Measurements from ENCODE around the gene RRAD.

RRAD gene

GRCh38 chr16:66933776-66934137 is 8.4 kb upstream of the RRAD start:
- no peak for DNase-seq

GRCh38 chr16:66932076-66932475 is 6.7 kb upstream of the RRAD start:
- no peak for DNase-seq

DNA sequence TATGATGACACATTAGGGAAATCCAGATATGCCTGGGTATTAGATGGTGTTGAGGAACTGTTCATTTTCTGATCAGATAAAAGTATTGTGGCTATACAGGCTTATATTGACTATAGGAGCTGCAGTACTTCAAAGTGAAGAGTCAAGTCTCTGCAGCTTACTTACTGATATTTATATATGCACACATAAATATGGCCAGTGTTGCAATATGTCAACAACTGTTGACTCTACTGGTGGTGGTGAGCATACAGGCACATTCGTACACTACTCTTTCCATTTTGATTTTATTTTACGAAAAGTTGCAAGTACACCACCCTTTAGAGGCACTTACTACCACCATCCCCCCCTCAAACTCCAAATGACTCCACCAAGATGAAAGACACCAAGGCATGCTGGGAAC is 6.3 kb upstream of the RRAD start:
- DNase-seq, result no peak

GRCh38 chr16:66930189-66930588 is 4.9 kb upstream of the RRAD start:
- no peak for DNase-seq

DNA sequence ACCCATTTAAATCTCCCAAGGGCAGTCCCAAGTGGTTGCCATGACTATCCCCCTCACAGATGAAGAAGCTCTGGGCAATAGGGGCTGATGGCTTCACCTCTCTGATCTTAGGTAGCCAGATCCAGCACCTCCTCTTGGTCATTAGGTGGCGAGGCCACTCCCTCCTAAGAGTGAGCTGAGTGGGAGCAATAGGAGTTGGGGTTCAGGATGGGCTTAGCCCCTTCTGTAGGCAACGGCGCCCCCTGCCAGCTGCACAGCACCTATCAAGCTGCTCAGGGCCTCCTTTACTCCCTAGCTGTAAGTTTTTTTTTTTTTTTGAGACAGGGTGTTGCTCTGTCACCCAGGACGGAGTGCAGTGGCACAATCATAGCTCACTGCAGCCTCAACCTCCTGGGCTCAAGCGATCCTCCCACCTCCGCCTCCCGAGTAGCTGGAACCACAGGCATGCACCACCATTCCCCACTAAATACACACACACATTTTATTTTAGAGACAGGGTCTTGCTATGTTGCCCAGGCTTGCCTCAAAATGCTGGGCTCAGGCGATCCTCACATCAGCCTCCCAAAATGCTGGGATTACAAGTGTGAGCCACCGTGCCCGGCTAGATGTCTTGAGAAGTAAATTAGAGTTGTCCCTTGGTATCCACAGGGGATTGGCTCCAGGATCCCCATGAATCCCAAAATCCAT is 3.5 kb upstream of the RRAD start:
- no peak for DNase-seq

DNA sequence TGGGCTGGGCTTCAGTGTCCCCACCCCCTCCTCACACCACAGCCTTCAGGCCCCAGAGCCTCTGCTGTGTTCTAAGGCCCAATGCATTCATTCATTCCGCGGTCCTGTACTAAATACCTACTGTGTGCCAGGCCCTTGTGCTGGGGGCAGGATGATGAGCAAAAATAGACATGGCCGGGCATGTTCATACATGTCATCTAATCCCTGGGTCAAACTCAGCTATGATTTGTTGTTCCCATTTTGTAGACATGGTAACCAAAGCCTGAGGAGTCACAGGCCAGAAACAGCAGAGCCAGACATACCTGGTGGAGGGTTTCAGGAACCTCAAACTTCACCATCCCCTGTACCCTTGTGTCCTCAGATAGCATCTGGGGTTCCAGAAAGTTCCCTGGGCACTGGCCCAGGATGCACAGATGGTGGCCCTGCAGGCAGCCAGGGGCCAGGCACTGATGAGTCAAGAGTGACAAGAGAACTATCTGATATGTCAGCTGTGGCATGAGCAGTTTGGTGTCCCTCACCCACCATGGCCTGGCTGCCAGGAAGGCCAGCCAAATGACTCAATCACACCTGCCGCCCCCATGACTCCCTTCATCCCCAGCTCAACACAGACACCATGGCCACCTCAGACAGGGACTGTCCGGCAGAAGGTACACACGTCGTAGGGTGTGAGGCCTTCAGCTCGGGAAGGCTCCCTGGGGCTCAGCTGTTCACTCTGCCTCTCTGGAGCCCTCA is 2.7 kb upstream of the RRAD start:
- DNase-seq, result no peak

GRCh38 chr16:66926961-66927436 is 1.7 kb upstream of the RRAD start:
- no peak for DNase-seq

DNA sequence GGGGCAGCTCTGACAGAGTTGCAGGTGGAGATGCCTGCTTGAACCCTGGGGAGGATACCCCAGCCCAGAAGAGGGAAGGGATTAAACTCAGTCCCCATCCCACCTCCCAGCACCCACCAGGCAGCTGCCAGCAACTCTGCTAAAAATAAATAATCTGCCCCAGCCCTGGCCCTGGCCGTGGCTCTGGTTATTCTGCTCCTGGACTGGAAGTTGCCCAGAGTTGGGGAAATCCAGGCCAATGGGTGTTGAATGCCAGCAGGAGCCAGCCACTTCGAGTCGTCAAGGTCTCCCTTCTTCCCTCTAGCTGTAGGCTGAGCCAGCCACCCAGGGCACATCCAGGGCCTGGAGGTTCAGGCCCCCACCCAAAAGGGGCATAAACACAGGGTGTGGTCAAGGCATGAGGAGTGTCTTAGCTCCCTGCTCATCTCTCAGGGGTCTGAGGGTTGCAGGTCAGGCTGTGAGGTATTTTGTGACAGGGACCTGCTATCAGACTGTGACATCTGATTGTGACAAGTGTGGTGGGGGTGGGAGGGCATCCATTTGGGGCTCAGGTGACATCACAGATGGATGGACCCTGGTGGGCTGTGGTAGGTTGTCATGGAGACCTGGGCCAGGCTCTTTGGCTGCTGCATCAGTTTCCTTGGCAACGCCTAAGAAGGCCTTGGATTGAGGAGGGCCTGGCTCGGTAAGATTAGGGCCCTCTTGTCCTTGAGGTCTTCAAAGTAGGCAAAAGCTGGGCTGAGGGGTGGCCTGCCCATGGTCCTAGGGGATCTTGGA is 1.0 kb upstream of the RRAD start:
- DNase-seq, result no peak

DNA sequence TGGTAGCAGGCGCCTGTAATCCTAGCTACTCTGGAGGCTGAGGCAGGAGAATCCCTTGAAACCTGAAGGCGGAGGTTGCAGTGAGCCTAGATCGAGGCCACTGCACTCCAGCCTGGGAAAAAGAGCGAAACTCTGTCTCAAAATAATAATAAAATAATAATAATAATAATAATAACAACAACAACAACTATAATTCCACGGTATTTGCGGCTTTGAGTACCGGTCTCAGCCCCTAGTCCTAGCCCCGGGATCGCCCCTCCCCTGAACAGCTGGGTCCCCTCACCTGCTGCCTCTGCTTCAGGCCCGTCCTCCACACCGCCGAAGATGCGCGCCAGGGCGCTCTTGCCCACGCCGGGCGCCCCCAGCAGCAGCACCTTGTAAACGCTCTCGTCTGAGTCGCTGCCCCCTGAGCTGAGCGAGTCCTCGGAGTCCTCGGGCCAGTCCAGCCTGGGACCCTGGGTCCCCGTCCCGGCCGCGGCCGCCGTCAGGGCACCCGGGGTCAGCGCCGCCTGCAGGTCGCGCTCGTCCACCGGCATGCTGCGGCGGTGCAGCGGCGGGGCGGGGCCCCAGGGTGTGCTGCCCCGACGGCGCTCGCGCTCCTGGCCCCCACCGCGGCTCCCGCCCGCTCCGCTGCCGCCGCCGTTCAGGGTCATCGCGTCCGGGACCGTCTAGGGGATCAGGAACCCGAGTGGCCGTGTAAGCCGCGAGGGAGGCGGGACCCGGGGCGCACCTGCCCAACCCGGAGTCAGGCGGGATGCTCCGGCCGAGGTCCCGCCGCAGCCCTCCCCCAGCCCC is 611 bp downstream of the RRAD start:
- no peak for DNase-seq

DNA sequence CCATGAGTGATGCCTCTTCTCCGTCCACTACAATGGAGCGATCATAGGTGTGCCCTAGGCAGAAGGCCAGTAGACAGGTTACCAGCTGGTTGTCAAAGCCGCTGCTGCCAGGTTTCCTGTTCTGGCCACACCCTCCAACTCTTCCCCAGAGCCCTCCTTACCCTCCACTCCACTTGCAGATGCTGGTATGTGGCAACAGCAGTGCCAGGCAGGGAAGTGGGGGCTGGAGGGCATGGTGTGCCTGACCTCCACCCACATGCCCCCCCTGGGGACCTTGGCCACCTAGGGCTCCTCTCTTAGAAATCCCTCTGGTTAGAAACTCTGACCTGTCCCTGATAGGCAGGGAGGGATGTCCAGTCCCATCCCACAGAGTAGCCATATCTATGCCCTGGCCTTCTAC is 1.5 kb downstream of the RRAD start:
- no peak for DNase-seq

DNA sequence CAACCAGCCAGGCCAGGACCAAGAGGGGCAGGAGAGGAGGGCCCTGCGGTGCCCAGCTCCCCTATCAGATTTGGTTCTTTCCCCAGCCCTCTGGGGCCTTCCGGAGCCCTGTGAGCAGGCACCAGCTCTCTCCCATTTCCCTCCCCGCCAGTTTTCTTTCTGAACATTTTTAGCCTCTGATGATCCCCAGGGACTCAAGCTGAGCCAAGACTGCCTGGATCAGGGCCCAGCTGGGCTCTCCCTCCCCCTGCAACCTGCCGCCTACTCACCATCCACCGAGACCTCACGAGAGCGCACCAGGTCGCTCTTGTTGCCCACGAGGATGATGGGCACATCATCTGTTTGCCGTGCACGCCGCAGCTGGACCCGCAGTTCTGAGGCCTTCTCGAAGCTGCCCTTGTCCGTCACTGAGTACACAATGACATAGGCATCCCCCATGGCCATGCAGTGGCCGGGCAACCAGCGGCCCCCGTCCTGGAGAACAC is 2.0 kb downstream of the RRAD start:
- DNase-seq, result no peak

- DNase-seq, result no peak
Observed at GRCh38 chr16:66921729-66922450, 3.4 kb downstream of the RRAD start.

DNA sequence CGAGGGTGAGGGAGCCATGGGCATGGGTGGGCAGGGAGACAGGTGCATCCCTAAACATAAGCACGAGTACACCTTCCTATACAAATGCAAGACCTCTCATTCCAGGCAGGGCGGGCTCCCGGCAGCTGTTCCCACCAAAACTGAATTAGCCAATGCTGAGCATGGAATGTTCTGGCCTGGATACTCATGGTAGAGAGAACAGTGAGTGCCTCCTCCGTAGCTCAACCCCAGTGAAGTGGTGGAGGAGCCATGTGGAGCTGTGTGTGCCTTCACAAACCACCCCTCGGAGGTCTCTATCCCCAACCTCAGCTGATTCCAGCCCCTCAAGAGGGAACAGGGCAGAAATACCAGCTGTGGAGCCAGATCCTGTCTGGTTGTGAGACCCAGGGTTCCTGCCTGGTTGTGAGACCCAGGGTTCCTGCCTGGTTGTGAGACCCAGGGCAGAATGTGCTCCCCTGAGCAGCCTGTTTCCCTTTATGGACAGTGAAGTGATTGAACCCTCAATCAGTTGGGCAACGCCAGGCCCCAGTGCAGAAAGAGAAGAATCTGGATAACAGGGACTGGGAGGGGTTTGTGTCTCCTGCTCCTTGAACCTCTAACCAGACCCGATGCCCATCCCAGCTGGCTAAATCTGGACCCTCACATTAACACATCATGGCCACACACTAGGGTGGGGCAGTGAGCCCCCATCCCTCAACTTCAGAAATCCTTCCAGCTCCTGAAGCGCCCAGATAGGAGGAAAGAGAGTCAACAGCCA is 4.2 kb downstream of the RRAD start:
- DNase-seq, result no peak

- no peak for DNase-seq
Observed at GRCh38 chr16:66920299-66920590, 5.1 kb downstream of the RRAD start.

DNA sequence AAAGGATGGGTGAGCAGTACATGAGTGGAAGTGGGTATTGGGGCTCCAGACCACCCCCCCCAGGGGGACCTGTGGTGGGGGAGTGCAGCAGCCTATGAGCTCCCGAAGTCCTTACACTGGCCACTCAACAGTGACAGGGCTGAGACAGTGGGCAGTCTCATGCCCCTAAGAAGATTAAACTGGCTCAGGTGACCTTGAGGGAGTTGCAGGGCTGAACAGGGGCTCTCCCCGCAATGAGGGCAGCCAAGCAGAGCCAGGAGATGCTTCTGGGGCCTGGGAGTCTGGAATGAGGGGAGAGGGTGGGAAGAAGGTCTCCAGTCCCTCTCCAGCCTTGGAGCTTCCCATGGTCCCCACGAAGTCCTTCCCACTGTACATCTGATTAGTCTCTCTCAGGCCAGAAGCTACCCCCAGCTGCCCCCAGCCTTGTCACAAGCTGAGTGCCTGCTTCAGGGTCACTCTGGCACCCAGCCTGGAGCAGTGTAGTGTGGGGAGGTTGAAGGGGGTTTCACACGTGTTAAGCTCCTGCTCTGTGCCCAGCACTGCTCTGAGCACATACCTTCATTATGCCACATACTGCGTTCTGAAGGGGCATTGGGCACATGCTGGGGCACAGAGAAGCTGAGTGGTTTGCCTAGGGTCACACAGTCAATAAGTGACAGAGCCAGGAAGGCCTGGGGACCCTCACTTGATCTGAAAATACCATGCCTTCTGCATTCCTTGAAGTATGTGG is 5.6 kb downstream of the RRAD start:
- DNase-seq, result no peak

DNA sequence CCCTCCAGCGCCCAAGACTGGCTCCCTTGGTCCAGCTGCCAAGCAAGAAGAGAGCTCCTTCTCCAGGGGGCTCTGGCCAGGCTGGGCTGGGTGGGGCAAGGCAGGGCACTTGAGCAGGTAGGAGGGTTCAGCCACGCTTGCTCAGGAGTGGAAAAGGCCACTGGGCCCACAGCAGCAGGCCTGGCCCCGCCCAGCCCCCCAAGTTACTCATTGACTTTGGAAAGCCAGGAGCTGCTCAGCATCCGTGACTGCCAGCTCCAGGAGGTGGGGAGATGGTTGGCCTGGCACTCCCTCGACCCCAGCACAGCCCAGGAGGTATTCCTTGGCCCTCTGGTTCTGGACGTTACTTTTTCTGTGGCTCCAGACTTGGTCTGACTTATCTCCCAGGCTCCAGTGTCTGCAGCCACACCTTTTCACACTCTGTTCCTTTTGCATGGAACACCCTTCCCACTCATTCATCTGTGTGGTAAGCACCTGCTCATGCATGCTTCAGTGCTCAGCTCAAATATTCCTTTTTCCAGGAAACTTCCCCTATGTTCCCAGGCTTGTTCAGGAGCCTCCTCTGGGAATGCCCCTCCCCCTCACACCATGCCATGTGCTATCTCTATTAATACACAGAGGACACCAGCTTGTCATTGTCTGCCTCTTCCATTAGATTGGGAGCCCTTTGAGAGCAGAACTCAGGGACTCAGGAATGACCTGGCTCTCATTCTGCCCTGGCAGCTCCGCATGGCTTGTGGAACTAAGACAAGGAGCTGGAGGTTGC is 6.3 kb downstream of the RRAD start, which contains the start of gene CDH16:
Gene CDH16 (minus strand): TSS at position 83 of the 766 bp plus-strand sequence. CDS start 820 bp downstream, outside the sequence.
- DNase-seq, result no peak

GRCh38 chr16:66918355-66918754 is 7.0 kb downstream of the RRAD start:
- no peak for DNase-seq

DNA sequence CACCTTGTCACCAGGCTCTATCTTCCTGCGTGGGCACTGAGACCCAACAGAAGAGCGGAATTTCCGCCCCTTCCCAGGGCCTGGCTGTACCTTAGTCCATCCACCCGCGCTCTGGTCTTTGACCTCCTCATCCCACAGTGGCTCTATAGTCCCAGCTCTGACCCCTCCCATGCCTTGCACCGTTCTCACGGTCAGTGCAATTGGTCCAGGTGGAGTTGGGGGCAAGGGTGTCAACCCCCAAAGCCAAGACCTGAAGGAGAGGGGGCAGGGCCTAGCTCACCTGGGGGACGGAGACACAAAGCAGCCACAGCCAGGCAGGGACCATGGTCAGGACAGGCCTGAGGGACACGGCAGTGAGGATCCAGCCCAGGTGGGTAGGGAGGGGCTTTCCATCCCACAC is 7.6 kb downstream of the RRAD start:
- no peak for DNase-seq

- no peak for DNase-seq
Observed at GRCh38 chr16:66916518-66916917, 8.8 kb downstream of the RRAD start.

GRCh38 chr16:66915041-66915440 is 10.3 kb downstream of the RRAD start:
- DNase-seq, result no peak

All from SIG-M5 (cell line).